Left ventricle myocardium inferior (tissue), 1 donor: ENCODE measurements around the gene DIRAS1. TPM values are rescaled to one million over a fixed set of nuclear protein-coding genes. Genes with fewer than 3 reads are reported as not detected.
"Not testable (repeated sequence)": the region's sequence is repeated elsewhere in the genome, so short reads cannot be mapped to it uniquely, and the experiment has no call there.

ENCODE experiments used
- DNase-seq: peaks from one replicate; pipeline ENCODE4 v3.0.0-alpha.2; 2020
- H3K27ac ChIP-seq: fragments of 200-600 bp; replicated peaks from 2 replicates; pipeline ENCODE4 v1.8.0; 2021
- H3K27me3 ChIP-seq: fragments of 200-600 bp; 2 replicates; pipeline ENCODE4 v1.8.0; 2021; ENCODE audit warnings: low read depth
- H3K36me3 ChIP-seq: fragments of 200-600 bp; 2 replicates; pipeline ENCODE4 v1.8.0; 2021
- H3K4me1 ChIP-seq: fragments of 200-600 bp; 2 replicates; pipeline ENCODE4 v1.8.0; 2021
- H3K4me3 ChIP-seq: fragments of 200-600 bp; 2 replicates; pipeline ENCODE4 v1.8.0; 2021; ENCODE audit warnings: mild to moderate bottlenecking, moderate library complexity
- H3K9me3 ChIP-seq: fragments of 200-600 bp; replicated peaks from 2 replicates; pipeline ENCODE4 v1.8.0; 2021
- CTCF ChIP-seq: fragments of 200-600 bp; IDR thresholded peaks from 2 replicates; pipeline ENCODE4 v1.8.0; 2021; ENCODE audit warnings: antibody characterized with exemption, mild to moderate bottlenecking, borderline replicate concordance
- intact Hi-C: fragments of 100-400 bp; cut with micrococcal nuclease; formaldehyde crosslinking; loops from one replicate; pipeline ENCODE4 v1.11.0; 2022
- total RNA-seq: library from RNA; stranded (reverse); fragmentation: NEBNext Ultra II Directional; extraction: Animal tissue kit (Norgen Biotek cat#: 25700); gene quantifications from one replicate; pipeline ENCODE4 v1.2.1, GENCODE V29; 2021
- donor health status: DM: no; HTN: yes; CAD: no; lungs with severe emphysema.

The DIRAS1 gene
- total RNA-seq, 1 donor from 2014 or later: 195 TPM

GRCh38 chr19:2685204-2685704 lies 35.9 kb downstream of the DIRAS1 start:
- no peak for DNase-seq
- Histone ChIP-seq H3K9me3 (no peaks in the 10 kb centered on the region), H3K27me3 (no peaks in the 10 kb centered on the region), H3K4me1 (no peaks in the 10 kb centered on the region), H3K4me3 (peak overlapping the region; percentile 25), H3K27ac (peak overlapping the region; percentile 76), H3K36me3 (no peaks in the 10 kb centered on the region)
- no peak for TF ChIP-seq CTCF
- intact Hi-C loops: no loop called here

GRCh38 chr19:2683430-2684003 lies 37.7 kb downstream of the DIRAS1 start:
- Histone ChIP-seq H3K4me3 (no peak overlapping the region), H3K27me3 (no peaks in the 10 kb centered on the region), H3K9me3 (no peaks in the 10 kb centered on the region), H3K36me3 (no peaks in the 10 kb centered on the region), H3K27ac (no peak overlapping the region), H3K4me1 (no peaks in the 10 kb centered on the region)
- TF ChIP-seq CTCF: no peak
- no peak for DNase-seq
- intact Hi-C loops: no loop called here

DNA sequence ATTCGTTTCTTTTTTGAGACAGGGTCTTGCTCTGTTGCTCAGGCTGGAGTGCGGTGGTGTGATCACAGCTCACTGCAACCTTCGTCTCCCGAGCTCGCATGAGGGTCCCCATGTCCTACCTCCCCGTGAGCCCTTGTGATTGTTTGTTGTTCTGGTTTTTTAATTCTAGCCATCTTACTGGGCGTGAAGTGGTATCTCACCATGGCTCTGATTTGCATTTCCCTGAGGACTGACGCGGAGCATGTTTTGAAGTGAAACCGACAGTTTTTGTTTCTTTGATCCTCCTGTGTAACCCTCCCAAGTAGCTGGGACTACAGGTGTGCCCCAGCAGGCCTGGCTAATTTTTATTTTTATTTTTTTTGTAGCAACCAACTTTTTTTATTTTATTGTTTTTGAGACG lies 40.4 kb downstream of the DIRAS1 start:
- Histone ChIP-seq H3K36me3 (no peaks in the 10 kb centered on the region), H3K27ac (no peak overlapping the region), H3K4me1 (peaks cover 13% of the 10 kb centered on the region), H3K27me3 (no peaks in the 10 kb centered on the region), H3K4me3 (no peak overlapping the region), H3K9me3 (no peaks in the 10 kb centered on the region)
- intact Hi-C loops: no loop called here
- TF ChIP-seq CTCF: no peak
- no peak for DNase-seq

- no peaks in the 10 kb centered on the region for H3K36me3 ChIP-seq
- H3K9me3 ChIP-seq: no peaks in the 10 kb centered on the region
- no peak for TF ChIP-seq CTCF
- intact Hi-C loops: no loop called here
- H3K27ac ChIP-seq: no peak overlapping the region
- peaks cover 22% of the 10 kb centered on the region for H3K4me1 ChIP-seq
- DNase-seq: no peak
- no peak overlapping the region for H3K4me3 ChIP-seq
- H3K27me3 ChIP-seq: no peaks in the 10 kb centered on the region
Observed at GRCh38 chr19:2679439-2679838, 41.7 kb downstream of the DIRAS1 start.

GRCh38 chr19:2678948-2679347 lies 42.2 kb downstream of the DIRAS1 start:
- H3K27me3 ChIP-seq, H3K36me3 ChIP-seq, intact Hi-C loops, H3K4me3 ChIP-seq, DNase-seq, H3K9me3 ChIP-seq, H3K27ac ChIP-seq: not testable (repeated sequence)
- H3K4me1 ChIP-seq: peaks cover 27% of the 10 kb centered on the region

- Histone ChIP-seq H3K9me3 (no peaks in the 10 kb centered on the region), H3K4me1 (peaks cover 28% of the 10 kb centered on the region), H3K36me3 (no peaks in the 10 kb centered on the region), H3K4me3 (no peak overlapping the region), H3K27me3 (no peaks in the 10 kb centered on the region), H3K27ac (no peak overlapping the region)
- no peak for DNase-seq
- no peak for TF ChIP-seq CTCF
- intact Hi-C loops: no loop called here
Observed at GRCh38 chr19:2678044-2678671, 43.0 kb downstream of the DIRAS1 start.
